Measurements from ENCODE around the gene INPP5E.

The INPP5E gene

GRCh38 chr9:136445799-136446198 lies 6.2 kb upstream of the INPP5E start:
- no peak for DNase-seq (ENCODE audit: low read depth in 2 of 2)

GRCh38 chr9:136444102-136444501 lies 4.5 kb upstream of the INPP5E start:
- no peak for DNase-seq (ENCODE audit: low read depth in 2 of 2)

- no peak for DNase-seq (ENCODE audit: low read depth in 2 of 2)
These were observed 4.0 kb upstream of the INPP5E start for GRCh38 chr9:136443687-136444086.

GRCh38 chr9:136443087-136443486 lies 3.4 kb upstream of the INPP5E start:
- no peak for DNase-seq (ENCODE audit: low read depth in 2 of 2)

GRCh38 chr9:136442265-136442664 lies 2.6 kb upstream of the INPP5E start:
- DNase-seq (ENCODE audit: low read depth in 2 of 2) = no peak

- DNase-seq (ENCODE audit: low read depth in 2 of 2) = no peak
These were observed 2.1 kb upstream of the INPP5E start for GRCh38 chr9:136441681-136442245.

- no peak for DNase-seq (ENCODE audit: low read depth in 2 of 2)
These were observed 1.6 kb upstream of the INPP5E start for GRCh38 chr9:136441191-136441680.

- DNase-seq (ENCODE audit: low read depth in 2 of 2) = peak in 1 of 2 donors; percentile 16
These were observed 831 bp downstream of the INPP5E start for GRCh38 chr9:136438548-136439480.

- DNase-seq (ENCODE audit: low read depth in 2 of 2) = no peak
These were observed 1.7 kb downstream of the INPP5E start for GRCh38 chr9:136437839-136438547.

- DNase-seq (ENCODE audit: low read depth in 2 of 2) = no peak
These were observed 2.2 kb downstream of the INPP5E start for GRCh38 chr9:136437430-136437829.

- DNase-seq (ENCODE audit: low read depth in 2 of 2) = no peak
These were observed 3.5 kb downstream of the INPP5E start for GRCh38 chr9:136436055-136436634.

- DNase-seq (ENCODE audit: low read depth in 2 of 2) = no peak
These were observed 5.0 kb downstream of the INPP5E start for GRCh38 chr9:136434580-136435169.

- no peak for DNase-seq (ENCODE audit: low read depth in 2 of 2)
These were observed 5.6 kb downstream of the INPP5E start for GRCh38 chr9:136433849-136434579.

- no peak for DNase-seq (ENCODE audit: low read depth in 2 of 2)
These were observed 6.5 kb downstream of the INPP5E start for GRCh38 chr9:136433043-136433715.

GRCh38 chr9:136432591-136432990 lies 7.1 kb downstream of the INPP5E start:
- DNase-seq (ENCODE audit: low read depth in 2 of 2) = no peak

GRCh38 chr9:136431782-136432350 lies 7.8 kb downstream of the INPP5E start:
- no peak for DNase-seq (ENCODE audit: low read depth in 2 of 2)

- DNase-seq (ENCODE audit: low read depth in 2 of 2) = no peak
These were observed 8.9 kb downstream of the INPP5E start for GRCh38 chr9:136430588-136431234.

- no peak for DNase-seq (ENCODE audit: low read depth in 2 of 2)
These were observed 9.8 kb downstream of the INPP5E start for GRCh38 chr9:136429683-136430491.
